ENCODE measurements around the gene MAP3K3.
A peak's percentile ranks its signal among the peaks of the same experiment; 100 is the strongest.

Gene MAP3K3

GRCh38 chr17:63681530-63681929 is 59.3 kb downstream of the MAP3K3 start:
- Histone ChIP-seq H3K27ac (ENCODE audit: low read depth, low read length) (peak overlapping the region; percentile 14), H3K23ac (ENCODE audit: low read length) (no peak overlapping the region), H3K9ac (ENCODE audit: low read length) (no peak overlapping the region), H4K91ac (ENCODE audit: low read depth, low read length) (no peak overlapping the region), H4K12ac (ENCODE audit: low read depth, low read length) (no peak overlapping the region), H3K27me3 (ENCODE audit: insufficient read depth, low read length) (no peaks in the 10 kb centered on the region), H2AFZ (ENCODE audit: insufficient read depth, low read length, poor library complexity) (no peak overlapping the region), H3K4me2 (ENCODE audit: low read length) (no peak overlapping the region), H4K8ac (ENCODE audit: low read depth, low read length) (no peak overlapping the region), H3K79me2 (ENCODE audit: control insufficient read depth, insufficient read depth, low read length, poor library complexity) (no peaks in the 10 kb centered on the region), H3K4ac (ENCODE audit: low read depth, low read length) (no peak overlapping the region), H3K18ac (ENCODE audit: low read length) (no peak overlapping the region), H2AK5ac (ENCODE audit: low read length) (no peak overlapping the region), H3K9me3 (ENCODE audit: insufficient read depth, low read depth, low read length) (no peaks in the 10 kb centered on the region), H2BK12ac (ENCODE audit: low read length) (no peak overlapping the region), H2BK120ac (ENCODE audit: insufficient read depth, low read length, poor library complexity) (no peak overlapping the region), H3K4me3 (ENCODE audit: low read depth, low read length) (no peak overlapping the region), H3K4me1 (ENCODE audit: control insufficient read depth in 1 of 2, insufficient read depth in 2 of 2, low read length in 2 of 2) (peaks cover 6 to 7% of the 10 kb centered on the region in 2 experiments), H3K14ac (ENCODE audit: low read length) (no peak overlapping the region), H3K36me3 (ENCODE audit: control insufficient read depth in 1 of 2, insufficient read depth in 2 of 2, low read length in 2 of 2) (peaks cover 7 to 10% of the 10 kb centered on the region in 2 experiments), H3K79me1 (ENCODE audit: low read length) (peaks cover 2% of the 10 kb centered on the region), H2BK5ac (ENCODE audit: low read depth, low read length, poor library complexity) (no peak overlapping the region)
- DNase-seq, result no peak
- WGBS (ENCODE audit: extremely low coverage, insufficient coverage, insufficient read length), result no CpG with 5 or more reads among the region's 8 CpGs

- H3K23ac ChIP-seq (ENCODE audit: low read length), result no peak overlapping the region
- WGBS (ENCODE audit: extremely low coverage, insufficient coverage, insufficient read length), result no CpG with 5 or more reads among the region's 1 CpG
- H2AFZ ChIP-seq (ENCODE audit: insufficient read depth, low read length, poor library complexity), result no peak overlapping the region
- H3K4ac ChIP-seq (ENCODE audit: low read depth, low read length), result no peak overlapping the region
- no peak overlapping the region for H4K8ac ChIP-seq (ENCODE audit: low read depth, low read length)
- no peak overlapping the region for H2BK120ac ChIP-seq (ENCODE audit: insufficient read depth, low read length, poor library complexity)
- no peaks in the 10 kb centered on the region for H3K9me3 ChIP-seq (ENCODE audit: insufficient read depth, low read depth, low read length)
- H3K4me1 ChIP-seq (ENCODE audit: control insufficient read depth in 1 of 2, insufficient read depth in 2 of 2, low read length in 2 of 2), result peaks cover 6 to 7% of the 10 kb centered on the region in 2 experiments
- H3K9ac ChIP-seq (ENCODE audit: low read length), result no peak overlapping the region
- no peaks in the 10 kb centered on the region for H3K79me2 ChIP-seq (ENCODE audit: control insufficient read depth, insufficient read depth, low read length, poor library complexity)
- DNase-seq, result no peak
- H3K4me3 ChIP-seq (ENCODE audit: low read depth, low read length), result no peak overlapping the region
- no peaks in the 10 kb centered on the region for H3K27me3 ChIP-seq (ENCODE audit: insufficient read depth, low read length)
- no peak overlapping the region for H4K91ac ChIP-seq (ENCODE audit: low read depth, low read length)
- H3K4me2 ChIP-seq (ENCODE audit: low read length), result no peak overlapping the region
- no peak overlapping the region for H3K14ac ChIP-seq (ENCODE audit: low read length)
- H3K79me1 ChIP-seq (ENCODE audit: low read length), result peaks cover 2% of the 10 kb centered on the region
- H2BK12ac ChIP-seq (ENCODE audit: low read length), result no peak overlapping the region
- no peak overlapping the region for H2AK5ac ChIP-seq (ENCODE audit: low read length)
- H3K36me3 ChIP-seq (ENCODE audit: control insufficient read depth in 1 of 2, insufficient read depth in 2 of 2, low read length in 2 of 2), result peaks cover 7 to 10% of the 10 kb centered on the region in 2 experiments
- no peak overlapping the region for H3K18ac ChIP-seq (ENCODE audit: low read length)
- H3K27ac ChIP-seq (ENCODE audit: low read depth, low read length), result no peak overlapping the region
- H4K12ac ChIP-seq (ENCODE audit: low read depth, low read length), result no peak overlapping the region
- H2BK5ac ChIP-seq (ENCODE audit: low read depth, low read length, poor library complexity), result no peak overlapping the region
Measured at GRCh38 chr17:63682441-63682840, 60.2 kb downstream of the MAP3K3 start.

- no peak overlapping the region for H3K4me2 ChIP-seq (ENCODE audit: low read length)
- H3K14ac ChIP-seq (ENCODE audit: low read length), result no peak overlapping the region
- no peaks in the 10 kb centered on the region for H3K9me3 ChIP-seq (ENCODE audit: insufficient read depth, low read depth, low read length)
- no peak overlapping the region for H4K8ac ChIP-seq (ENCODE audit: low read depth, low read length)
- peaks cover 6 to 7% of the 10 kb centered on the region in 2 experiments for H3K4me1 ChIP-seq (ENCODE audit: control insufficient read depth in 1 of 2, insufficient read depth in 2 of 2, low read length in 2 of 2)
- H3K27ac ChIP-seq (ENCODE audit: low read depth, low read length), result no peak overlapping the region
- H4K12ac ChIP-seq (ENCODE audit: low read depth, low read length), result no peak overlapping the region
- no peaks in the 10 kb centered on the region for H3K27me3 ChIP-seq (ENCODE audit: insufficient read depth, low read length)
- H2AFZ ChIP-seq (ENCODE audit: insufficient read depth, low read length, poor library complexity), result no peak overlapping the region
- no peak overlapping the region for H3K18ac ChIP-seq (ENCODE audit: low read length)
- no peak overlapping the region for H3K9ac ChIP-seq (ENCODE audit: low read length)
- no peak overlapping the region for H2BK5ac ChIP-seq (ENCODE audit: low read depth, low read length, poor library complexity)
- H3K36me3 ChIP-seq (ENCODE audit: control insufficient read depth in 1 of 2, insufficient read depth in 2 of 2, low read length in 2 of 2), result peaks cover 4 to 5% of the 10 kb centered on the region in 2 experiments
- H3K23ac ChIP-seq (ENCODE audit: low read length), result no peak overlapping the region
- no peak overlapping the region for H3K4me3 ChIP-seq (ENCODE audit: low read depth, low read length)
- H3K79me2 ChIP-seq (ENCODE audit: control insufficient read depth, insufficient read depth, low read length, poor library complexity), result no peaks in the 10 kb centered on the region
- DNase-seq, result no peak
- no peak overlapping the region for H2BK12ac ChIP-seq (ENCODE audit: low read length)
- H2AK5ac ChIP-seq (ENCODE audit: low read length), result no peak overlapping the region
- H2BK120ac ChIP-seq (ENCODE audit: insufficient read depth, low read length, poor library complexity), result no peak overlapping the region
- H4K91ac ChIP-seq (ENCODE audit: low read depth, low read length), result no peak overlapping the region
- H3K4ac ChIP-seq (ENCODE audit: low read depth, low read length), result no peak overlapping the region
- H3K79me1 ChIP-seq (ENCODE audit: low read length), result peaks cover 2% of the 10 kb centered on the region
Measured at GRCh38 chr17:63682981-63683380, 60.8 kb downstream of the MAP3K3 start.

DNA sequence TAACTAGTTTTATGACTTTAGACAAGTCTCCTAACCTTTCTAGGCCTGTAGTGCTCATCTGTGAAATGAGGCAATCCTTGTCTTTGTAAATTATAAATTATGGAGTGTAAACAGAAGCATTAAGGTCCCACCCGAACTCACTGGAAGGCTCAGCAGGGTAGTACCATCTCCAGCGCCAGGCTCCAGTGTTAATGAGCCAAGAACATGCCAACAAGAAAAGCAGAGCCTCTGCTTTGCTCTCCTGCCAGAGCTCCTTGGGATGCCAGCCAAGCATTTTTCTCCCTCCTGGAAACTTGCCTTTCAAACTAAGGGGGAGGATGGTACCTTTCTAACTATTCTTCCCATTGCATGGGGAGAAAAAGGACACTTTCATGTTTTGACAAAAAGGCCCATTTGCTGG is 62.8 kb downstream of the MAP3K3 start:
- peaks cover 2% of the 10 kb centered on the region for H3K79me1 ChIP-seq (ENCODE audit: low read length)
- no peak overlapping the region for H4K12ac ChIP-seq (ENCODE audit: low read depth, low read length)
- no peak overlapping the region for H4K8ac ChIP-seq (ENCODE audit: low read depth, low read length)
- H2BK12ac ChIP-seq (ENCODE audit: low read length), result no peak overlapping the region
- no peaks in the 10 kb centered on the region for H3K9me3 ChIP-seq (ENCODE audit: insufficient read depth, low read depth, low read length)
- peaks cover 6 to 7% of the 10 kb centered on the region in 2 experiments for H3K4me1 ChIP-seq (ENCODE audit: control insufficient read depth in 1 of 2, insufficient read depth in 2 of 2, low read length in 2 of 2)
- no peak overlapping the region for H3K4ac ChIP-seq (ENCODE audit: low read depth, low read length)
- no CpG with 5 or more reads among the region's 2 CpGs for WGBS (ENCODE audit: extremely low coverage, insufficient coverage, insufficient read length)
- no peak overlapping the region for H3K4me2 ChIP-seq (ENCODE audit: low read length)
- H3K18ac ChIP-seq (ENCODE audit: low read length), result no peak overlapping the region
- no peak overlapping the region for H2BK120ac ChIP-seq (ENCODE audit: insufficient read depth, low read length, poor library complexity)
- no peak overlapping the region for H3K9ac ChIP-seq (ENCODE audit: low read length)
- no peak overlapping the region for H3K4me3 ChIP-seq (ENCODE audit: low read depth, low read length)
- H2BK5ac ChIP-seq (ENCODE audit: low read depth, low read length, poor library complexity), result no peak overlapping the region
- no peak overlapping the region for H3K23ac ChIP-seq (ENCODE audit: low read length)
- H3K27me3 ChIP-seq (ENCODE audit: insufficient read depth, low read length), result no peaks in the 10 kb centered on the region
- H2AFZ ChIP-seq (ENCODE audit: insufficient read depth, low read length, poor library complexity), result no peak overlapping the region
- H3K27ac ChIP-seq (ENCODE audit: low read depth, low read length), result no peak overlapping the region
- H4K91ac ChIP-seq (ENCODE audit: low read depth, low read length), result no peak overlapping the region
- no peaks in the 10 kb centered on the region for H3K79me2 ChIP-seq (ENCODE audit: control insufficient read depth, insufficient read depth, low read length, poor library complexity)
- H2AK5ac ChIP-seq (ENCODE audit: low read length), result no peak overlapping the region
- H3K14ac ChIP-seq (ENCODE audit: low read length), result no peak overlapping the region
- peaks cover 16 to 21% of the 10 kb centered on the region in 2 experiments for H3K36me3 ChIP-seq (ENCODE audit: control insufficient read depth in 1 of 2, insufficient read depth in 2 of 2, low read length in 2 of 2)
- no peak for DNase-seq

All from trophoblast cell (in vitro differentiated cells and primary cell).